Spleen (tissue), 7 donors: Measurements from ENCODE around the gene CRTC3.

Experiments
- POLR2AphosphoS5 ChIP-seq, 3 donors: sonication (generic); formaldehyde crosslinking; IDR thresholded peaks; one replicate each; pipeline ENCODE4 v1.5.1; 2017; ENCODE audit warnings: antibody characterized with exemption in 3 of 3
- TF ChIP-seq, protein P1 (sequence below), 11 experiments: fragments of 200-600 bp in 7 of 11; fragments of 450-650 bp in 4 of 11; sonication (generic) in 4 of 11; IDR thresholded peaks in 8 of 11; conservative IDR thresholded peaks in 3 of 11; 1 replicate in 7 of 11; 2 replicates in 4 of 11; pipeline versions ENCODE4 v1.4.0 to v1.8.0; 2016 to 2021; ENCODE audit warnings: antibody characterized with exemption in 11 of 11, inconsistent platforms in 4 of 11, mild to moderate bottlenecking in 1 of 11
- donor health status: DM: no; HTN: no; CAD: no; lungs with moderate emphysema.
- donor health status: DM: no; HTN: no; CAD: no.
- donor health status: DM: no; HTN: no; CAD: no.

DNA sequence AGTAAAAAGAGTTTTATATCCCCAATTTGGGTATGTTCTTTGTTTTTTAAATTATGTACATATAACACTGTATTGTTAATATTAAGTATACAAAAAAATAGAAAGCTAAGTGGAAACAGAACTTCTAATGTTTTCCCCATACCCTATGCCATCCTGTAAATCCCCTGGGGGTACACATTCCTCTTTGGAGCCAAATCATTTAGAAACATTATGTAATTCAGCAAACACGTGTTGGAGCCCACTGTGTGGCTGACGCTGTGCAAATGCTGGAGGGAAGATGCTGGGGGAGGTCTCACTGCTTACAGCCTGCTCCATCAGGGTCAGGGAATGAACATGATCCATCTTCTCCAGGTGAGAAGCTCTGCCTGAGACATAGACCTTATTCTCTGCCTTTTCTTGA lies 52.8 kb downstream of the CRTC3 start:
- TF ChIP-seq POLR2AphosphoS5 (IDR thresholded peaks at IDR 0.05) = no peak
- TF ChIP-seq, protein P1, sequence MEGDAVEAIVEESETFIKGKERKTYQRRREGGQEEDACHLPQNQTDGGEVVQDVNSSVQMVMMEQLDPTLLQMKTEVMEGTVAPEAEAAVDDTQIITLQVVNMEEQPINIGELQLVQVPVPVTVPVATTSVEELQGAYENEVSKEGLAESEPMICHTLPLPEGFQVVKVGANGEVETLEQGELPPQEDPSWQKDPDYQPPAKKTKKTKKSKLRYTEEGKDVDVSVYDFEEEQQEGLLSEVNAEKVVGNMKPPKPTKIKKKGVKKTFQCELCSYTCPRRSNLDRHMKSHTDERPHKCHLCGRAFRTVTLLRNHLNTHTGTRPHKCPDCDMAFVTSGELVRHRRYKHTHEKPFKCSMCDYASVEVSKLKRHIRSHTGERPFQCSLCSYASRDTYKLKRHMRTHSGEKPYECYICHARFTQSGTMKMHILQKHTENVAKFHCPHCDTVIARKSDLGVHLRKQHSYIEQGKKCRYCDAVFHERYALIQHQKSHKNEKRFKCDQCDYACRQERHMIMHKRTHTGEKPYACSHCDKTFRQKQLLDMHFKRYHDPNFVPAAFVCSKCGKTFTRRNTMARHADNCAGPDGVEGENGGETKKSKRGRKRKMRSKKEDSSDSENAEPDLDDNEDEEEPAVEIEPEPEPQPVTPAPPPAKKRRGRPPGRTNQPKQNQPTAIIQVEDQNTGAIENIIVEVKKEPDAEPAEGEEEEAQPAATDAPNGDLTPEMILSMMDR (IDR thresholded peaks at IDR 0.05 in 8 of 11, conservative IDR thresholded peaks at IDR 0.05 in 3 of 11) = no peak
